GM19328 (cell line): ENCODE measurements around the gene RPRML.
"Not testable (repeated sequence)": the region's sequence is repeated elsewhere in the genome, so short reads cannot be mapped to it uniquely, and the experiment has no call there.

Experiments
- ATAC-seq: cut with Tn5 transposase; IDR thresholded peaks from one replicate; pipeline ENCODE4 v1.9.1; 2021; ENCODE audit warnings: mild to moderate bottlenecking, moderate library complexity; ENCODE audit not compliant: unreplicated experiment

Gene RPRML

GRCh38 chr17:46976626-46977270, 2.3 kb downstream of the RPRML start:
- no peak for ATAC-seq

- no peak for ATAC-seq
Observed at GRCh38 chr17:46975287-46975686, 3.8 kb downstream of the RPRML start.

GRCh38 chr17:46974086-46974485, 5.0 kb downstream of the RPRML start:
- ATAC-seq = no peak

GRCh38 chr17:46972346-46972745, 6.7 kb downstream of the RPRML start:
- no peak for ATAC-seq

- no peak for ATAC-seq
Observed at GRCh38 chr17:46971647-46972300, 7.3 kb downstream of the RPRML start.

GRCh38 chr17:46968896-46969295, 10.2 kb downstream of the RPRML start:
- ATAC-seq = no peak

GRCh38 chr17:46968224-46968834, 10.7 kb downstream of the RPRML start:
- ATAC-seq = no peak

- no peak for ATAC-seq
Observed at GRCh38 chr17:46964315-46965265, 14.5 kb downstream of the RPRML start.

GRCh38 chr17:46963571-46963970, 15.5 kb downstream of the RPRML start:
- no peak for ATAC-seq

GRCh38 chr17:46962374-46962790, 16.7 kb downstream of the RPRML start:
- no peak for ATAC-seq

GRCh38 chr17:46960152-46960551, 18.9 kb downstream of the RPRML start:
- no peak for ATAC-seq

- no peak for ATAC-seq
Observed at GRCh38 chr17:46958041-46958591, 20.9 kb downstream of the RPRML start.

- ATAC-seq = not testable (repeated sequence)
Observed at GRCh38 chr17:46953191-46953590, 25.9 kb downstream of the RPRML start.

- no peak for ATAC-seq
Observed at GRCh38 chr17:46952115-46952514, 26.9 kb downstream of the RPRML start.

- no peak for ATAC-seq
Observed at GRCh38 chr17:46951706-46952105, 27.3 kb downstream of the RPRML start.

GRCh38 chr17:46950997-46951621, 27.9 kb downstream of the RPRML start:
- no peak for ATAC-seq

GRCh38 chr17:46950342-46950996, 28.6 kb downstream of the RPRML start:
- ATAC-seq = no peak

- ATAC-seq = no peak
Observed at GRCh38 chr17:46949291-46950174, 29.5 kb downstream of the RPRML start.

- no peak for ATAC-seq
Observed at GRCh38 chr17:46948544-46948943, 30.5 kb downstream of the RPRML start.
